CMK (cell line): ENCODE data around the gene HHIPL1.
A peak's percentile ranks its signal among the peaks of the same experiment; 100 is the strongest.

Experiments
- DNase-seq: peaks from one replicate; pipeline ENCODE4 v3.0.0-alpha.2; 2010; ENCODE audit warnings: low read depth

Gene HHIPL1

GRCh38 chr14:99611646-99612045 lies 33.3 kb upstream of the HHIPL1 start:
- no peak for DNase-seq

- DNase-seq = no peak
These were observed 32.7 kb upstream of the HHIPL1 start for GRCh38 chr14:99612071-99612737.

DNA sequence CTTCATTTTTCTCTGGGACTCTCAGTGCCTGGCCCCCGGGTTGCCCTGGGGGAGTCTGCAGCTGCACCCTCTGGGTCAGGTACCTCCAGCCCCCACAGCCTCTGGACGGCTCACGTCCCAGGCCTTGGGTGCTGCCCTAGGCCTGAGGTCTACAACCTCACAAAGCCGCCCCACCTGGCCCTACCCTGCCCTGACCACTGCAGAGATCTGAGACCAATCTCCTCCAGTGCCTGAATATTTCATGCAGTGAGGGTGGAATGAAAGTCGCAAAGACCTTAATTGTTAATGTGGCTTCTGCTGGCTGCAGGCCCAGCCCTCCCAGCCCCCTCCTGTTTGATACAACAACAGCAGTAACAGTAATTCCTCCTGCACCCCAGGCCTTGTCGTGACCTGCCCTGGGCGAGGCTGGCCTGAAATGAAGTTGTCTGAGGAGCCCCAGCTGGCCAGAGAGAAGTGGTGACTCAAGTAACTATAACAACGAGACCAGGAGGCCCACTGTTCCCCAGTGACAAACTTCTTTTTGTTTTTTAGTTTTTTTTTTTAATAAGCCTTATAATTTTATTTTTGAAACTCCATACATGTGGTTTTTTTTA lies 32.1 kb upstream of the HHIPL1 start:
- DNase-seq = no peak

- DNase-seq = no peak
These were observed 29.3 kb upstream of the HHIPL1 start for GRCh38 chr14:99615497-99616157.

DNA sequence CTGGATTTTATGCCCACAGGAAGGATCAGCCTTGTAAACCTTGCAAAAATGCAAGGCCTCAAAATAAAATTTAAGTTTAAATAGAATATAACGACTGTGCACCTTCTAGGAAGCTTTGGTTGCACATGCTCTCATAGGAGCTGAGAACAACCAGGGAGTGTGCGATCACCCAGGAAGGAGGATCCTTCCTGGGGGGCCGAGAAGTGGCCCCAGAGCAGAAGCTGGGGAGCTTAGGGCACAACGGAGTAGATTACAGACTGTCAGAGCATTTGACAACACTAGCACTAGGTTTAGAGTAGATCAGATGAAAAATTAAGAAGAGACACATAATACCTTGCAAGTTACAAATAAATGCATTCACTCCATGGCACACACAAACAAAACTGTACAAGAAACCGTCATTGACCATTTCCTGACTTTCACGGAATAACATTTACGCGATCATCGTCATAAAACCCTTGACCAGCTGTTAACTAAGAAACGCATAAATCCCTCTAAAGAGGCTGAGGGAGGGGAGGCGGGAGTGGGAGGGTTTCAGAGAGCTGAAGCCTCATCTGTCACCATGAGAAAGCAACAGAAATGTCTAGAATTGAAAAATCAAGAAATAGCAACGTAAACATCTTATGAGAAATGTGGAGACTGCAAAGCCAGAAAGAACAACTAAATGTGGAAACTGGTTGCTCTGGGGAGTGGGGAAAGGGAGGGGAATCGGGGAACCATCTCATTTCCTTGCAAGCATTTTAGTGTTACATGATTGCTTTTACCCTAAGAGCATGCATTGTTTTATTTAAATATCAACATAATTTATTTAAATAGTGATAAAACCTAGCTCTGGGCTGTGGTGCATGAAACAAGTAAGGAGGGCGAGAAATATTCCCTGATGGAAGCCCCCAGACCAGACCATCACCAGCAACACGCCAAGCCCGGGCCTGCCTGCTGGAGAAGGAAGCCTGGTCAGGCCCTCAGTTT lies 27.8 kb upstream of the HHIPL1 start:
- no peak for DNase-seq

- no peak for DNase-seq
These were observed 24.8 kb upstream of the HHIPL1 start for GRCh38 chr14:99619835-99620834.

- no peak for DNase-seq
These were observed 23.0 kb upstream of the HHIPL1 start for GRCh38 chr14:99621948-99622347.

- no peak for DNase-seq
These were observed 20.9 kb upstream of the HHIPL1 start for GRCh38 chr14:99624024-99624423.

- no peak for DNase-seq
These were observed 20.0 kb upstream of the HHIPL1 start for GRCh38 chr14:99624971-99625370.

GRCh38 chr14:99625476-99625875 lies 19.5 kb upstream of the HHIPL1 start:
- DNase-seq = no peak

DNA sequence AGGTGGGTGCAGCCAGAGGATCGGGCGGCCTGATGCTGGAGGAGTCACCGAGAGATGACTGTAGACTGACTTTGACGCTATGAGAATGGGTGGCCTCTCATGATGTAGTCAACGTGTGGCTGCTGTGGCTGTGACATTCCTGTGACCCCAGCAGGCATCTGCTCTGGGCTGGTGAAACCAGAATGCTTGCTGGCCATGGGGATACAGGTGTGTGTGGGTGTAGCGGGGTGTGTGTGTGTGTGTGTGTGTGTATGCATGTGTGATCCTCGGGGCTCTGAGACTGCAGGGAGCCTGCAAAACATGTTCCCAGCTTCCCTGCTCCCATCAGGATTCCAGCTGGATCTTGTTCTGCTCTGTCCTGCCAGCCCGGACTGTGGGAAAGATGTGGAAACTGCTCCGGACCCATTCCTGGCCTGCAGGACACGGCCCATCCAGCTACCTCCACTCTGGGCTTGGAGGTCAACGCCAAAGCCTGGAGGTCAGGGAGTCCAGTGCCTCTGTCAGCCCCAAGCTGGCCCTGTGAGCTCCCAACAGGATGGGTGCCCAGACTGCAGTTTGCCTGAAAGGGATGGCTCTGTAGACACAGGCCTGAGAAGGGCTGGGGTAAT lies 18.8 kb upstream of the HHIPL1 start:
- DNase-seq = no peak

GRCh38 chr14:99627100-99627499 lies 17.8 kb upstream of the HHIPL1 start:
- DNase-seq = no peak

DNA sequence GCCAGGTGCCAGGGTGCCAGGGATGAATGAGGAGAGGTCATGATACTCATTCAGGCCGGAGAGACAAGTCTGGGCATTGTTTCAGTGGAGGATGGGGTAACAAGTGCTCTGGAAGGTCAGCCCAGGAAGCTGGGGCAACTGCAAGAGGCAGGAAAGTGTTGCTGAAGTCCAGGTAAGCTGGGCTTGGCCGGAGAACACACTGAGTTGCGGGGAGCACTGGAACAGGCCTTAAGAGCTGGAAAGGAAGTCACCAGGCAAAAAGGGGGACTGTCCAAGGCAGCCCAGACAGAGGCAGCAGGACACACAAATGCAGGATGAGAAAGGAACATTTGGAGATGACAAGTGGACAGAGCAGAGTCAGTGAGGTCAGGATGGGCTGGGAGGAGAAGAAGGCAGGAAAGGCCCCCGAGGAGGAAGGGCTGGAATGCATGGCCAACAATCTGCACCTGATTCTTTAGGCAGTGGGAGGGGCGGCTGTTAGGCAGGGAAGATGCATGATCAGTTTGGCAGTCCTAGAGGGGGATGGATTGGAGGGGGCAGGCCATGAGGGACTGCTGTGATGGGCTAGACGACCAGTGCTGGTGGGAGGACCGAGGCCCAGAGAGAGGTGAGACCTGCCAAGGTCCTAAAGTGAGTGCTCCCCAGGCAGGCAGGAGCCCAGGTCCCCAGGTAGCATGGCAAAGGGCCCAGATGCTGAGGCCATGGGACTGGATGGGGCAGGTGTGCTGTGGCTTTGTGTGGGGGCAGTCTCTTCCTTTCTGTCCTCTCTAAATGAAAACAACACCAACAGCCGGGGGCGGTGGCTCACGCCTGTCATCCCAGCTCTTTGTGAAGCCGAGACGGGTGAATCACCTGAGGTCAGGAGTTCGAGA lies 17.2 kb upstream of the HHIPL1 start:
- DNase-seq = no peak

DNA sequence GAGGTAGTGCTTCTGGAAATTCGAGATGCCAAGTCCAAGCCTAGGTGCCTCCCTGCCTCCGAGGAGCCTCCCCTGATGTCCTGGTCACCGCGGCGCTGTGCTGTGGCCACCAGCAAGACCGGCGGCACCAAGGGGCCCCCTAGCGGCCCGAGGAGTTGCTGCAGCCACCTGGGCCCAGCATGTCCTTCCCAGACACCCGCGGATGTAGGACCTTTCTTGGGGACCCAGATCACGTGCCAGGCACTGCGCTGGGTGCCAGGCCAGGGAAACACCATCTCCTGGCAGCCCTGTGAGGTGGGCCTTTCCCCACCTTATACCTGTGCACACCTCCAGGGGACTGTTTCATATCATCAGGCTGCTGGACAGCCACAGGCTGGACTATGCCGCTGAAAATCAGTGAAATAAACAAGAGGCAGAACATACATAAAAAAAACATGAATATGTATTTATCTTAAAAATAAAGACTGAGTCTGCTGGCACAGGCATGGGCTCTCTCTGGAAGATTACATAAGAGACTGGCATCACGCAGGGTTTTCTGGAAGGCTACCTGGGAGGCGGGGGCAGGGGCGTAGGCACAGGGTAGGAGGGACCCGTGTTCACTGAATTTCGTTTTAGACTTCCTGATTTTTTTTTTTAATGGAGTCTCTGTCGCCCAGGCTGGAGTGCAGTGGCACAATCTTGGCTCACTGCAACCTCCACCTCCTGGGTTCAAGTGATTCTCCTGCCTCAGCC lies 15.9 kb upstream of the HHIPL1 start:
- DNase-seq = peak; percentile 29

- DNase-seq = no peak
These were observed 14.7 kb upstream of the HHIPL1 start for GRCh38 chr14:99630202-99630601.

DNA sequence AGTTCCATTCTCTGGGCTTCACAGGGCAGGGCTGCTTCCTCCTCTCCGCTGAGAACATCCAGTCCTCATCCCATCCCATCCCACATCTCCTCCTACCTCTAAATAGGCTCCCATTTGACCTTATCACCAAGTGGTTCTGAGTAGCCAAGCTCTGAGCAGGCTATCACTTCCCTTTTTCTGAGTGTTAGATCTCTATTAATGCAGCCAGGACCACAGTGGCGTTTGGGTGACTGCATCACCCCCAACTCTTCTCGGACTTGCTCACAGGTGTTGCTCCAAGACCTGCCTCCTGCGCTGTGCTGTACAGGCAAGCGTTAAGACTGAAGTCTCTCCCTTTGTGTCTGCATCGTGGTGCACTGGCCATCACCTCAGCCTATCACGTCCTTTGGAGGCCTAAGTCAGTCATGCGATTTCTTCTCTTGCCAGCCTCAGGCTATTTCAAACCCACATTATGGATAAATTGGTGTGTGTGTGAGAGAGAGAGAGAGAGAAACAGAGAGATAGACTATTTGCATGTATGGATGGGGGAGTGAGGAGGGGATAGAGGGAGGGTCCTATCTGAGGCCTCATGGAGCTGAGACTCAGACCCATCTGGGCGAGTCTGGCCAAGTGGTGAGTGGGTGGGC lies 12.4 kb upstream of the HHIPL1 start:
- no peak for DNase-seq

- DNase-seq = no peak
These were observed 11.8 kb upstream of the HHIPL1 start for GRCh38 chr14:99633141-99633540.

DNA sequence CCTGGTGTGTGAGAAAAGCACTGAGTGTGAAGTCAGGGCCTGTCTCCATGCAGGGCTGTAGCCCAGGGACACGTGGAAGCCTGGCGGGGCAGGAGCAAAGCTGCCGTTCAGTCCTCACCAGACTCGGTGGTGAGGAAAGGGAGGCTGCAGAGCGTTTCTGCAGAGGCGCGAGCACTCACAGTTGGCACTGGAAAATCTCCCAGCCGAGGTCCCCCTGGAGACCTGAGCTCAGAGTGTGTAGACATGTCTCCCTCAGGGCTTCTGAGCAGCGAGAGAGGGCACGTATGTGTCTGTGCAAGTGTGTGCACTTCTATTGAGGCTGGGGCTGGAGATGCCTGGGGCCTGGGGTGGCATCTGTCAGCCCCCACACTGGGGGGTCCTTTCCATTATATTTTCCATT lies 11.0 kb upstream of the HHIPL1 start:
- DNase-seq = no peak

- DNase-seq = no peak
These were observed 10.5 kb upstream of the HHIPL1 start for GRCh38 chr14:99634443-99634842.
